Measurements from ENCODE around the gene ZBTB21.

- TF ChIP-seq CTCF (IDR thresholded peaks at IDR 0.05) (no peak), POLR2A (IDR thresholded peaks at IDR 0.05) (no peak)
These were observed 38.9 kb upstream of the ZBTB21 start for GRCh38 chr21:42048870-42049577.
